GM18507 (cell line): Measurements from ENCODE around the gene PPP6R1.

Source experiments
- DNase-seq: peaks from one replicate; pipeline ENCODE4 v3.0.0; 2011; ENCODE audit warnings: low read depth; ENCODE audit not compliant: insufficient read length; ENCODE audit errors: extremely low spot score
- FAIRE-seq: peaks from 2 replicates; lab custom pipeline; 2011; peaks lifted over from hg19 to GRCh38; lab: Jason Lieb, UNC

The PPP6R1 gene, protein sequence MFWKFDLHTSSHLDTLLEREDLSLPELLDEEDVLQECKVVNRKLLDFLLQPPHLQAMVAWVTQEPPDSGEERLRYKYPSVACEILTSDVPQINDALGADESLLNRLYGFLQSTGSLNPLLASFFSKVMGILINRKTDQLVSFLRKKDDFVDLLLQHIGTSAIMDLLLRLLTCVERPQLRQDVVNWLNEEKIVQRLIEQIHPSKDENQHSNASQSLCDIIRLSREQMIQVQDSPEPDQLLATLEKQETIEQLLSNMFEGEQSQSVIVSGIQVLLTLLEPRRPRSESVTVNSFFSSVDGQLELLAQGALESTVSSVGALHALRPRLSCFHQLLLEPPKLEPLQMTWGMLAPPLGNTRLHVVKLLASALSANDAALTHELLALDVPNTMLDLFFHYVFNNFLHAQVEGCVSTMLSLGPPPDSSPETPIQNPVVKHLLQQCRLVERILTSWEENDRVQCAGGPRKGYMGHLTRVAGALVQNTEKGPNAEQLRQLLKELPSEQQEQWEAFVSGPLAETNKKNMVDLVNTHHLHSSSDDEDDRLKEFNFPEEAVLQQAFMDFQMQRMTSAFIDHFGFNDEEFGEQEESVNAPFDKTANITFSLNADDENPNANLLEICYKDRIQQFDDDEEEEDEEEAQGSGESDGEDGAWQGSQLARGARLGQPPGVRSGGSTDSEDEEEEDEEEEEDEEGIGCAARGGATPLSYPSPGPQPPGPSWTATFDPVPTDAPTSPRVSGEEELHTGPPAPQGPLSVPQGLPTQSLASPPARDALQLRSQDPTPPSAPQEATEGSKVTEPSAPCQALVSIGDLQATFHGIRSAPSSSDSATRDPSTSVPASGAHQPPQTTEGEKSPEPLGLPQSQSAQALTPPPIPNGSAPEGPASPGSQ

GRCh38 chr19:55258828-55259539, at the start of gene PPP6R1:
TSS of gene PPP6R1 (minus strand) at chr19:55259017. CDS start at chr19:55247103, 11,914 bp downstream.
- peak; percentile 93 for FAIRE-seq

GRCh38 chr19:55308281-55308680, 49.5 kb upstream of the PPP6R1 start:
- DNase-seq: no peak
- FAIRE-seq: no peak

More at GRCh38 chr19:55258828-55259539, at the start of gene PPP6R1:
- peak; percentile 96 for DNase-seq

- FAIRE-seq (no peak), DNase-seq (no peak)
Observed at GRCh38 chr19:55306712-55307111, 47.9 kb upstream of the PPP6R1 start.

- DNase-seq (no peak), FAIRE-seq (no peak)
Observed at GRCh38 chr19:55305983-55306562, 47.3 kb upstream of the PPP6R1 start.

GRCh38 chr19:55305491-55305890, 46.7 kb upstream of the PPP6R1 start:
- FAIRE-seq: no peak
- peak; percentile 37 for DNase-seq

DNA sequence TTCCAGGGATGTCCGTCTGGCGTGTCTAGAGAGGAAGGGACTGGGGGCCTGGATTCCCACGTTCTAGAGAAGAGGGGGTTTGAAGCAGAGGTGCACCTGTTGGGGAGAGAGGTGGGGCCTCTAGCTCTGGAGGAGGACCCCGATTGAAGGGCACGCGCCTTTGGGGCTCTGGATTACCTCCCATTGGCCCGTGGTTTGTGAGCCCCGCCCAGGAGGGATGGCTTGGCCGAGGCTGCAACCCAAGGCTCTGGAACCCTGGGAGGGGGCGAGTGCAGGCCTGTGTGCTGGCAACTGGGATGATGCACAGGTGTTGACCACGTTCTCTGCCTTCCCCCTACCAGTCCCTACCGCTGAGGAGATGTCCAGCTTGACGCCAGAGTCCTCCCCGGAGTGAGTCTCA, 46.2 kb upstream of the PPP6R1 start:
- FAIRE-seq (no peak), DNase-seq (no peak)

- FAIRE-seq (no peak), DNase-seq (no peak)
Observed at GRCh38 chr19:55304279-55304978, 45.6 kb upstream of the PPP6R1 start.

DNA sequence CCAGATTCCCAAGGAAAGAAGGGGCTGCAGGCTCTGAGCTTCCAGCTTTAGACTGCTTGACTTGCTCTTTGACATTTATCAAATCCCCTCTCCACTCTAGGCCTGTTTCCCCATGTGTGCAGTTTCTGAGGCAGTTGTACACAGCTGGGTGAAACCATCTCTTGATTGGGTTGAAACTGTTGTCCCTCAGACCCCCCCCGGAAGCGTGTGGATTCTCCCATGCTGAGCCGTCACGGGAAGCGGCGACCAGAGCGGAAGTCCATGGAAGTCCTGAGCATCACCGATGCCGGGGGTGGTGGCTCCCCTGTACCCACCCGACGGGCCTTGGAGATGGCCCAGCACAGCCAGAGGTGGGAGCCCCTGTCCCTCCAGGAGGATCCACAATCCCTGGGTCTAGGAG, 44.7 kb upstream of the PPP6R1 start:
- DNase-seq: no peak
- FAIRE-seq: no peak

- FAIRE-seq (no peak), DNase-seq (no peak)
Observed at GRCh38 chr19:55302318-55302703, 43.5 kb upstream of the PPP6R1 start.

DNA sequence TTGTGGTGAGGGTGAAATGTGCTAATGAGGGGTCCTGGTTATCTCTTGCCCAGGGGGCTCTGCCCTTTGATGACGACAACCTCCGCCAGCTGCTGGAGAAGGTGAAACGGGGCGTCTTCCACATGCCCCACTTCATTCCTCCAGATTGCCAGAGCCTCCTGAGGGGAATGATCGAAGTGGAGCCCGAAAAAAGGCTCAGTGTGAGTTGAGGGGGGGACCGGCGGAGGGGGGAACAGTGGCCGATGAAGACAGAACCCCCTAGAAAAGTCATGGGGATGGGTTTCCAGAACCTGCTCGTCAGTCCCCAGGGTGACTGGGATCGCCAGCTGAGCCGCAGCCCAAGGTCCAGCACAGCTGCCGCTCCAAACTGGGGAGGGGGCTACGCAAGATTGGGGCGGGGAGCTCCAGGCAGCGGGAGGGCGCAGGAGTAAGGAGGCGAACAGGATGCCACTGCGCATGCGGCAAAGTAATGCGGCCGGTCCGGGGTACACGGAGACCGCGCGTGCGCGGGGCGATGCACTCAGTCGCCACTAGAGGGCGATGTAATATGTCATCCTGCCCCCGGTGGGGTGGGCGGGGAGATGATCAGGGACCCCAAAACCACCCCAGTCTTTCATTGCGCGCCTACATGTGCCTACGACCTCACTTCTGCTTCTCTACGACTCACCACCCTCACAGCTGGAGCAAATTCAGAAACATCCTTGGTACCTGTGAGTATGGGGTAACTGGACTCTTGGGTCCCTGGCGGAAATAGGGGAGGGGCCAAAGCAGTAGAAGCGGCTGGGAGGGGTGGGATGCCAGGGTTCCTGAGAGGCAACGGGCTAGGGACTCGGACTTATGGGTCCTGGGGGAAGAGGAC, 42.9 kb upstream of the PPP6R1 start:
- peak; percentile 90 for FAIRE-seq
- peak; percentile 98 for DNase-seq

GRCh38 chr19:55300886-55301458, 42.2 kb upstream of the PPP6R1 start:
- no peak for DNase-seq
- FAIRE-seq: no peak

- DNase-seq: no peak
- no peak for FAIRE-seq
Observed at GRCh38 chr19:55299991-55300390, 41.2 kb upstream of the PPP6R1 start.

DNA sequence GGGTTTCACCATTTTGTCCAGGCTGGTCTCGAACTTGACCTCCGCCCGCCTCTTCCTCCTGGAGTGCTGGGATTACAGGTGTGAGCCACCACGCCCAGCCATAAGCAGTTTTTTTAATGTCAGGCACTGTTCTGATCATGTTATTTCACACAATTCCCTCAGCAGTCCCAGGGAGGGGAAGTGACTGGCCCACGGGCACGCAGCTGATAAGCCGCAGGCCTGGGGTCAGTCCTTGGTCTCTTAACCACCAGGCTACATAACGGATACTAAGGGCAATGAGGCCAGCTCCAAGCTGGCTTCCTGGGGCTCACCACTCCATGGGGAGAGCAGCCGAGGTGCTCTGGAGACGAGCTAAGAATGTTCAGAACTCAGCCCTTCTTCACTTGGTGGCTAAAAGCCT, 38.5 kb upstream of the PPP6R1 start:
- FAIRE-seq: no peak
- DNase-seq: no peak

GRCh38 chr19:55289117-55289796, 30.4 kb upstream of the PPP6R1 start:
- FAIRE-seq (no peak), DNase-seq (no peak)

- FAIRE-seq (no peak), DNase-seq (no peak)
Observed at GRCh38 chr19:55287361-55288079, 28.7 kb upstream of the PPP6R1 start.

DNA sequence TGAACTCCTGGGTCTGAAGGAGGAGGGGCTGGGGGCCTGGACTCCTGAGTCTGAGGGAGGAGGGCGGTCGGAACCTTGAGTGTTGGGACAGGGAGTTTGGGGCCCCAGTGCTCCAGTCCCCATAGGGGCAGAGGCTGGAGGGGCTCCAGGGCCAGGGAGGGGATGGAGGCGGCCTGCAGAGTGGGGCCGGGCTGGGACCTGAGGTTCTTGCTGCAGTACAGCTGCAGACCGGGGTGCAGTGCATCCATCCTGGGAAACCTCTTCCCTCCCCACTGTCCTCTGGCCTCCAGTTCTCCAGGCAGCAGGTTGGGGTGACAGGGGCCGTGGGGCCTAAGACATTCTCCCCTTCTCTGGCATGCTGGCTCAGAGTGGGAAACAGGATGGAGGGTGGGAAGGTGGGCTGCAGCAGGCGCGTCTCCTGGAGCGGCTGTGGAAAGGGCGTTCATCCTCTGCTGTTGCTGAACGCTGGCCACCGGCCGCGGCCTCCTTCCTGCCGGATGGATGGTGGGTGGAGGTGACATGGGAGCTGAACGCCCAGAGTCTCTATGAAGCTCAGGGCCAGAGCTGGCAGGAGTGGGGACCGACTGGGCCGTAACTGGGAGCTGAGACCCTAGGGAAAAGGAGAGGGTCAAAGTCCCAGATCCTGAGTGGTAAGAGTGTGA, 26.5 kb upstream of the PPP6R1 start:
- no peak for DNase-seq
- no peak for FAIRE-seq
